ENCODE measurements around the gene SAMD10. TPM values are rescaled to one million over a fixed set of nuclear protein-coding genes. Genes with fewer than 3 reads are reported as not detected.

Gene SAMD10
- total and polyA plus RNA-seq, 2 of the 8 experiments (the other 6 are each of a cell fraction or from before 2014, with no cell fraction given) = 3.0 to 5.2 TPM

DNA sequence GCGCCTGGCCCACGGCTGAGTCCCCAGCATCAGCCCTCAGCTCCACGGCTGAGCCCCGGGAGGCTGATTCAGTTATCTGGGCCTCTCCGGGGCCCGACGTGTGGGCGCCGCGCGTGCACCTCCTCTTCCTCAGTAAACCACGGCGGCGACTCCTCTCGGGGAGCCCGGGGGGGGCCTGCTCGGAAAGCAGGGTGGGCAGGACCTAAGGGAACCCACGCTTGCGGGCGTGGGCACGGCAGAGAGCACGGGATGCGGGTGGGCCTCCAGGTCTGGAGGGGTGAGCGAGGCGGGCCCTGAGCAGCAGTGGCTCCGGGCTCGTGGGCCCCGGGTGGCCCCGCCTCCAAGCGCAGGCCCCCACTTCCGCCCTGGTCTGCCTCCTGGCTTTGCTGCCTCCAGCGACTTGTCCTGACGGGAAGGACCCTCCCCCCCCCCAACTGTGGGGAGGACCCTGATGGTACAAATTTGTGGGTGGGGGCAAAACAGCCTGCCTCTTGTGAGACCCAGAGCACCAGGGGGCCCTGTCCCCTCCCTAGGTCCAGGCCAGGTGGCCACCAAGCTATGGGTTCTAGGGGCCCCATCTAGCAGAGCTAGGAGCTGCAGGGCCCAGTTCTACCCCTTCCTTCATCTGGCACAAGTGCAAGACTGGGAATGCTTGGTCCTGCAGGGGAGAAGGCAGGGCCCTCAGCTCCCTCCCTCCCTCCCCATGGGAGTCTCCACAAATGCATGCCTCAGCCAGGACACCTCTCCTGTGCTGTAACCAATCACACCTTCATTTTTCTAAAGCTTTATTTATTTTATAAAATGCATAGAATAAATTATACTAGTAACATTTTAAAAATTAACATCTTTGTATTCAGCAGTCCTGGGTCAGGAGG is 40.1 kb downstream of the SAMD10 start (continued):
- no peak for TF ChIP-seq CEBPB (IDR thresholded peaks at IDR 0.05; ENCODE audit: low read depth, low read length)
- no peak for TF ChIP-seq SP1 (IDR thresholded peaks at IDR 0.05; ENCODE audit: low read depth, low read length)
- TF ChIP-seq CTCF (IDR thresholded peaks at IDR 0.05; ENCODE audit: control extremely low read depth in 1 of 3, insufficient read depth in 1 of 3, low read depth in 1 of 3, low read length in 3 of 3) = no peak

All from H1 (cell line).